Neural cell (in vitro differentiated cells): ENCODE measurements around the gene NCKAP1.

ENCODE experiments used
- CTCF ChIP-seq: fragments of 450-650 bp; IDR thresholded peaks from 2 replicates; pipeline ENCODE4 v1.5.1; 2014; ENCODE audit warnings: antibody characterized with exemption, mild to moderate bottlenecking, moderate library complexity; ENCODE audit not compliant: poor library complexity, severe bottlenecking
- EZH2 ChIP-seq: fragments of 200-600, 300-800 bp; shearing (Covaris generic), sonication (generic); IDR thresholded peaks from 2 replicates; pipeline ENCODE4 v1.6.1; 2014; ENCODE audit warnings: antibody characterized with exemption, low read length, borderline replicate concordance, mild to moderate bottlenecking; ENCODE audit not compliant: insufficient read depth, poor library complexity, severe bottlenecking
- POLR2AphosphoS5 ChIP-seq: IDR thresholded peaks from 2 replicates; pipeline ENCODE4 v1.6.1; 2012
- RAD21 ChIP-seq: fragments of 450-650 bp; conservative IDR thresholded peaks from 2 replicates; pipeline ENCODE4 v1.6.1; 2014; ENCODE audit warnings: antibody characterized with exemption, mild to moderate bottlenecking, moderate library complexity
- TAF1 ChIP-seq: IDR thresholded peaks from 2 replicates; pipeline ENCODE4 v1.6.1; 2012; ENCODE audit warnings: low read depth

- no peak for TF ChIP-seq POLR2AphosphoS5
- TF ChIP-seq CTCF = no peak
- TF ChIP-seq EZH2 = no peak
- no peak for TF ChIP-seq TAF1
- no peak for TF ChIP-seq RAD21
Measured at GRCh38 chr2:183078163-183078463, 39.9 kb upstream of the NCKAP1 start.
